Smooth muscle cell (in vitro differentiated cells): ENCODE measurements around the gene KLLN. TPM values are rescaled to one million over a fixed set of nuclear protein-coding genes. Genes with fewer than 3 reads are reported as not detected.

Source experiments
- DNase-seq: peaks from one replicate; lab custom pipeline; 2025; ENCODE audit not compliant: unreplicated experiment; lab: John Stamatoyannopoulos, UW
- H2AFZ ChIP-seq: fragments of 200-600 bp; sonication (generic); 2 replicates; pipeline ENCODE4 v1.6.0; 2016; ENCODE audit warnings: antibody characterized with exemption, low read depth, mild to moderate bottlenecking
- H3F3A ChIP-seq: fragments of 200-600 bp; sonication (generic); 2 replicates; pipeline ENCODE4 v1.6.0; 2017; ENCODE audit warnings: antibody characterized with exemption, low read depth
- H3K27ac ChIP-seq: fragments of 200-600 bp; sonication (generic); 2 replicates; pipeline ENCODE4 v1.5.1; 2016; ENCODE audit warnings: low read depth, mild to moderate bottlenecking
- H3K27me3 ChIP-seq: fragments of 200-600 bp; sonication (generic); 2 replicates; pipeline ENCODE4 v1.6.1; 2016; ENCODE audit warnings: low read depth, mild to moderate bottlenecking
- H3K36me3 ChIP-seq: fragments of 200-600 bp; sonication (generic); 2 replicates; pipeline ENCODE4 v1.5.1; 2016; ENCODE audit warnings: low read depth
- H3K4me1 ChIP-seq: fragments of 200-600 bp; sonication (generic); 2 replicates; pipeline ENCODE4 v1.5.1; 2016; ENCODE audit warnings: low read depth
- H3K4me2 ChIP-seq: fragments of 200-600 bp; sonication (generic); 2 replicates; pipeline ENCODE4 v1.6.0; 2016; ENCODE audit warnings: mild to moderate bottlenecking
- H3K4me3 ChIP-seq: fragments of 200-600 bp; sonication (generic); 2 replicates; pipeline ENCODE4 v1.5.1; 2016; ENCODE audit warnings: mild to moderate bottlenecking
- H3K79me2 ChIP-seq: fragments of 200-600 bp; sonication (generic); 2 replicates; pipeline ENCODE4 v1.6.0; 2016; ENCODE audit warnings: low read depth, mild to moderate bottlenecking
- H3K9ac ChIP-seq: fragments of 200-600 bp; sonication (generic); 2 replicates; pipeline ENCODE4 v1.6.0; 2016; ENCODE audit warnings: low read depth
- H3K9me3 ChIP-seq: fragments of 200-600 bp; sonication (generic); replicated peaks from 2 replicates; pipeline ENCODE4 v1.5.1; 2016; ENCODE audit warnings: low read depth
- H4K20me1 ChIP-seq: fragments of 200-600 bp; sonication (generic); 2 replicates; pipeline ENCODE4 v1.6.0; 2016; ENCODE audit warnings: low read depth
- WGBS: methylation state at CpG from one replicate; pipeline ENCODE4 v1.1.7; 2016; ENCODE audit warnings: low lambda C conversion rate; 5-methylcytosine and 5-hydroxymethylcytosine counted together
- polyA plus RNA-seq: library from polyadenylated mRNA; unstranded; fragments of >200 nt; fragmentation: Nextera tagmentation; extraction: Ambion mirVana; gene quantifications from 2 replicates; pipeline ENCODE4 v1.2.1, GENCODE V29; 2016
- total RNA-seq: library from RNA; depleted of rRNA; stranded (reverse); fragments of >200 nt; gene quantifications from 2 replicates; pipeline ENCODE4 v1.2.3, GENCODE V29; 2014
- TF ChIP-seq, protein P1 (sequence below): fragments of 200-600 bp; sonication (generic); IDR thresholded peaks from 2 replicates; pipeline ENCODE4 v1.5.1; 2017; ENCODE audit warnings: borderline replicate concordance, mild to moderate bottlenecking, antibody characterized with exemption; ENCODE audit not compliant: insufficient read depth, poor library complexity, severe bottlenecking

The KLLN gene
- total and polyA plus RNA-seq, 2 experiments from 2014 or later: 0.18 TPM; not detected in 1

GRCh38 chr10:87895430-87895829 is 32.1 kb upstream of the KLLN start:
- H3K27ac ChIP-seq: no peak overlapping the region
- TF ChIP-seq, protein P1, sequence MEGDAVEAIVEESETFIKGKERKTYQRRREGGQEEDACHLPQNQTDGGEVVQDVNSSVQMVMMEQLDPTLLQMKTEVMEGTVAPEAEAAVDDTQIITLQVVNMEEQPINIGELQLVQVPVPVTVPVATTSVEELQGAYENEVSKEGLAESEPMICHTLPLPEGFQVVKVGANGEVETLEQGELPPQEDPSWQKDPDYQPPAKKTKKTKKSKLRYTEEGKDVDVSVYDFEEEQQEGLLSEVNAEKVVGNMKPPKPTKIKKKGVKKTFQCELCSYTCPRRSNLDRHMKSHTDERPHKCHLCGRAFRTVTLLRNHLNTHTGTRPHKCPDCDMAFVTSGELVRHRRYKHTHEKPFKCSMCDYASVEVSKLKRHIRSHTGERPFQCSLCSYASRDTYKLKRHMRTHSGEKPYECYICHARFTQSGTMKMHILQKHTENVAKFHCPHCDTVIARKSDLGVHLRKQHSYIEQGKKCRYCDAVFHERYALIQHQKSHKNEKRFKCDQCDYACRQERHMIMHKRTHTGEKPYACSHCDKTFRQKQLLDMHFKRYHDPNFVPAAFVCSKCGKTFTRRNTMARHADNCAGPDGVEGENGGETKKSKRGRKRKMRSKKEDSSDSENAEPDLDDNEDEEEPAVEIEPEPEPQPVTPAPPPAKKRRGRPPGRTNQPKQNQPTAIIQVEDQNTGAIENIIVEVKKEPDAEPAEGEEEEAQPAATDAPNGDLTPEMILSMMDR: no peak
- H3K9ac ChIP-seq: no peak overlapping the region
- H3K4me1 ChIP-seq: no peaks in the 10 kb centered on the region
- no peak for DNase-seq
- peaks cover 15% of the 10 kb centered on the region for H3K36me3 ChIP-seq
- no peaks in the 10 kb centered on the region for H3F3A ChIP-seq
- H3K79me2 ChIP-seq: peaks cover 94% of the 10 kb centered on the region
- H2AFZ ChIP-seq: no peak overlapping the region
- H3K4me2 ChIP-seq: no peak overlapping the region
- no peaks in the 10 kb centered on the region for H3K9me3 ChIP-seq
- H3K27me3 ChIP-seq: no peaks in the 10 kb centered on the region
- H4K20me1 ChIP-seq: peaks cover 96% of the 10 kb centered on the region
- no peak overlapping the region for H3K4me3 ChIP-seq
- WGBS: 88% methylated on average over 1 of the region's 1 CpG

DNA sequence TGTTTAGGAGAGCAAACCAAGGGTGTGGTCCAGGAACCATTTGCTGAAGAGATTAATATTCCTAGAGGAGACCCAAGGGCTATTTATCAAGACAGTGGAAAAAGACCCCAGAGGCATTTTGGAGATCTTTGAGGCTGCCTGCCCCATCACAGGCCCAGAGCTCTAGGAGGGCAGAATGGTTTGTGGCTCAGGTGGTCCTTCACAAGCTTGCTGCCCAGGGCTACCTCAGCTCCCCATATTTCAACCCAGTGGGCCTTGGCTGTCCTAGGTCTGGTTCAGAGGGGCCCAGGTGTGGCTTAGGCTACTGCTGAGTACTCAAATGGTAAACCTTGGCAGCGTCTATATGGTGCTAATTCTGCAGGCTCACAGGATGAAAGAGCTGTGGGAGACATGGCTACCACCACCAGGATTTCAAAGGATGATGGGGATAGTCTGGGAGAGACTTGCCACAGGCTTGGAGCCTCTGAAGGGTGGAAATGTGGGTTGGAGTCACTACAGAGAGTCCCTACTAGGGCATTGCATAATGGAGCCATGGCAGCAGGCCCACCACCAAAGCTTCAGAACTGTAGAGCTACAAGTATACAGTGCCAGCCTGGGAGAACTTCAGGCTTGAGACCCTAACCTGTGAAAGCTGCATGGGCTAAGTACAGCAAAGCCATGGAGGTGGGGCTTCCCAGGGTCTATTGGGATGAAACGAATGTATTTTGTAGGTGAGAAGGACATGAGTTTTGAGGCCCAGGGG is 24.4 kb upstream of the KLLN start:
- no peaks in the 10 kb centered on the region for H3K9me3 ChIP-seq
- H3K27me3 ChIP-seq: no peaks in the 10 kb centered on the region
- peaks cover 4% of the 10 kb centered on the region for H3K36me3 ChIP-seq
- H2AFZ ChIP-seq: no peak overlapping the region
- no peak overlapping the region for H3K9ac ChIP-seq
- H3K79me2 ChIP-seq: peaks cover 97% of the 10 kb centered on the region
- 98% methylated on average over 2 of the region's 2 CpGs for WGBS
- DNase-seq: no peak
- H3K4me2 ChIP-seq: no peak overlapping the region
- H3K4me3 ChIP-seq: no peak overlapping the region
- H4K20me1 ChIP-seq: peaks cover 98% of the 10 kb centered on the region
- H3K27ac ChIP-seq: no peak overlapping the region
- no peaks in the 10 kb centered on the region for H3K4me1 ChIP-seq
- TF ChIP-seq, protein P1: no peak
- no peaks in the 10 kb centered on the region for H3F3A ChIP-seq

DNA sequence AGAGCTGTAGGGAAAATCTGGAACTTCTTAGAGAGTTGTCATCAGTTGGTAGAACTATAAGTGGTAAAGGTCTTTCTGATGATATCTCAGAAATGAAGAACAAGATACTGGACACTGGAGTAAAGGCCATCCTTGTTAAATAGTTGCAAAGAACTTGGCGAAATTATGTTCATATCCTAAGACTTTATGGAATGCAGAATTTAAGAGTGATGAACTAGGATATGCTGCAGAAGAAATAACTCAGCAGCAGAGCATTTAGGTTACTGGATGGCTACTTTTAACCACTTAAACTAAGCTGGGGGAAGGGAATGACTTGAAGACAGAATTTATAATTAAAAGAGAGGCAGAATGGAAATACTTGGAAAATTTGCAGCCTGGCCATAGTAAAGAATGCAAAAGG is 23.8 kb upstream of the KLLN start:
- no peak overlapping the region for H3K4me2 ChIP-seq
- H3K27me3 ChIP-seq: no peaks in the 10 kb centered on the region
- TF ChIP-seq, protein P1: no peak
- H3K9ac ChIP-seq: no peak overlapping the region
- WGBS: 100% methylated on average over 1 of the region's 1 CpG
- no peaks in the 10 kb centered on the region for H3K4me1 ChIP-seq
- peaks cover 98% of the 10 kb centered on the region for H4K20me1 ChIP-seq
- no peak for DNase-seq
- H3K9me3 ChIP-seq: no peaks in the 10 kb centered on the region
- H3K36me3 ChIP-seq: peaks cover 4% of the 10 kb centered on the region
- H3K27ac ChIP-seq: no peak overlapping the region
- peaks cover 97% of the 10 kb centered on the region for H3K79me2 ChIP-seq
- H3F3A ChIP-seq: no peaks in the 10 kb centered on the region
- no peak overlapping the region for H2AFZ ChIP-seq
- no peak overlapping the region for H3K4me3 ChIP-seq

- Histone ChIP-seq H3K36me3 (peaks cover 4% of the 10 kb centered on the region), H3K79me2 (peaks cover 98% of the 10 kb centered on the region), H3K9me3 (no peaks in the 10 kb centered on the region), H3K4me2 (no peak overlapping the region), H3K4me1 (no peaks in the 10 kb centered on the region), H4K20me1 (peaks cover 98% of the 10 kb centered on the region), H3K9ac (no peak overlapping the region), H3K27ac (no peak overlapping the region), H3K27me3 (no peaks in the 10 kb centered on the region), H3F3A (no peaks in the 10 kb centered on the region), H2AFZ (no peak overlapping the region), H3K4me3 (no peak overlapping the region)
- DNase-seq: no peak
- TF ChIP-seq, protein P1: no peak
- 97% methylated on average over 2 of the region's 2 CpGs for WGBS
Observed at GRCh38 chr10:87886635-87887034, 23.3 kb upstream of the KLLN start.
